GM19240 (cell line): ENCODE data around the gene SH3PXD2B.

Experiments
- DNase-seq: peaks from one replicate; pipeline ENCODE4 v3.0.0; 2011; ENCODE audit warnings: low spot score; ENCODE audit not compliant: insufficient read length

The SH3PXD2B gene

GRCh38 chr5:172453206-172453985 lies 929 bp downstream of the SH3PXD2B start:
- DNase-seq = no peak

GRCh38 chr5:172452398-172453205 lies 1.7 kb downstream of the SH3PXD2B start:
- DNase-seq = no peak

- DNase-seq = no peak
Measured at GRCh38 chr5:172451771-172452197, 2.5 kb downstream of the SH3PXD2B start.

- peak; percentile 44 for DNase-seq
Measured at GRCh38 chr5:172450861-172451695, 3.2 kb downstream of the SH3PXD2B start.

- no peak for DNase-seq
Measured at GRCh38 chr5:172450453-172450852, 3.9 kb downstream of the SH3PXD2B start.

- no peak for DNase-seq
Measured at GRCh38 chr5:172448999-172449398, 5.3 kb downstream of the SH3PXD2B start.

- DNase-seq = no peak
Measured at GRCh38 chr5:172447646-172448365, 6.5 kb downstream of the SH3PXD2B start.

GRCh38 chr5:172446336-172447051 lies 7.8 kb downstream of the SH3PXD2B start:
- no peak for DNase-seq

GRCh38 chr5:172445866-172446265 lies 8.5 kb downstream of the SH3PXD2B start:
- DNase-seq = no peak

- no peak for DNase-seq
Measured at GRCh38 chr5:172444626-172445365, 9.5 kb downstream of the SH3PXD2B start.

- no peak for DNase-seq
Measured at GRCh38 chr5:172444110-172444510, 10.2 kb downstream of the SH3PXD2B start.

GRCh38 chr5:172443441-172444109 lies 10.8 kb downstream of the SH3PXD2B start:
- no peak for DNase-seq

- no peak for DNase-seq
Measured at GRCh38 chr5:172442592-172442991, 11.7 kb downstream of the SH3PXD2B start.

GRCh38 chr5:172441262-172441751 lies 13.0 kb downstream of the SH3PXD2B start:
- no peak for DNase-seq

- no peak for DNase-seq
Measured at GRCh38 chr5:172440486-172440885, 13.8 kb downstream of the SH3PXD2B start.

- DNase-seq = no peak
Measured at GRCh38 chr5:172439785-172440477, 14.4 kb downstream of the SH3PXD2B start.

- DNase-seq = no peak
Measured at GRCh38 chr5:172438319-172438668, 16.0 kb downstream of the SH3PXD2B start.
